GM19455 (cell line): Measurements from ENCODE around the gene SNURF.
"Not testable (repeated sequence)": the region's sequence is repeated elsewhere in the genome, so short reads cannot be mapped to it uniquely, and the experiment has no call there.

ENCODE experiments used
- ATAC-seq: cut with Tn5 transposase; IDR thresholded peaks from one replicate; pipeline ENCODE4 v1.9.1; 2021; ENCODE audit not compliant: unreplicated experiment

Gene SNURF

GRCh38 chr15:24966364-24967103, 11.7 kb downstream of the SNURF start:
- ATAC-seq = no peak

GRCh38 chr15:24971052-24971451, 16.3 kb downstream of the SNURF start:
- no peak for ATAC-seq

- ATAC-seq = no peak
These were observed 17.0 kb downstream of the SNURF start for GRCh38 chr15:24971772-24972171.

- not testable (repeated sequence) for ATAC-seq
These were observed 17.9 kb downstream of the SNURF start for GRCh38 chr15:24972707-24973106.

- no peak for ATAC-seq
These were observed 22.1 kb downstream of the SNURF start for GRCh38 chr15:24976932-24977331.

- ATAC-seq = no peak
These were observed 22.9 kb downstream of the SNURF start for GRCh38 chr15:24977686-24978085.

- no peak for ATAC-seq
These were observed 30.4 kb downstream of the SNURF start for GRCh38 chr15:24985224-24985623.

- no peak for ATAC-seq
These were observed 31.9 kb downstream of the SNURF start for GRCh38 chr15:24986653-24987052.
